ENCODE measurements around the gene NEU4. TPM values are rescaled to one million over a fixed set of nuclear protein-coding genes. Genes with fewer than 3 reads are reported as not detected.
"Not testable (repeated sequence)": the region's sequence is repeated elsewhere in the genome, so short reads cannot be mapped to it uniquely, and the experiment has no call there.

NEU4 gene
- polyA plus RNA-seq, 4 donors, result 0.63 to 2.4 (median 0.93) TPM

GRCh38 chr2:241798081-241798630 lies 10.8 kb upstream of the NEU4 start:
- no peak for DNase-seq (ENCODE audit: low read depth in 4 of 4, low spot score in 3 of 4)

- DNase-seq (ENCODE audit: low read depth in 4 of 4, low spot score in 3 of 4), result no peak
These were observed 10.1 kb upstream of the NEU4 start for GRCh38 chr2:241798631-241799521.

- DNase-seq (ENCODE audit: low read depth in 4 of 4, low spot score in 3 of 4), result no peak
These were observed 9.3 kb upstream of the NEU4 start for GRCh38 chr2:241799522-241800197.

- DNase-seq (ENCODE audit: low read depth in 4 of 4, low spot score in 3 of 4), result not testable (repeated sequence)
These were observed 8.6 kb upstream of the NEU4 start for GRCh38 chr2:241800198-241800903.

- DNase-seq (ENCODE audit: low read depth in 4 of 4, low spot score in 3 of 4), result no peak
These were observed 7.2 kb upstream of the NEU4 start for GRCh38 chr2:241801611-241802420.

- DNase-seq (ENCODE audit: low read depth in 4 of 4, low spot score in 3 of 4), result no peak
These were observed 6.3 kb upstream of the NEU4 start for GRCh38 chr2:241802421-241803318.

- peak in 2 of 4 donors; percentile 33 to 51 for DNase-seq (ENCODE audit: low read depth in 4 of 4, low spot score in 3 of 4)
These were observed 5.3 kb upstream of the NEU4 start for GRCh38 chr2:241803387-241804325.

GRCh38 chr2:241804326-241805229 lies 4.4 kb upstream of the NEU4 start:
- no peak for DNase-seq (ENCODE audit: low read depth in 4 of 4, low spot score in 3 of 4)

- DNase-seq (ENCODE audit: low read depth in 4 of 4, low spot score in 3 of 4), result not testable (repeated sequence)
These were observed 2.8 kb upstream of the NEU4 start for GRCh38 chr2:241806217-241806616.

- no peak for DNase-seq (ENCODE audit: low read depth in 4 of 4, low spot score in 3 of 4)
These were observed 807 bp upstream of the NEU4 start for GRCh38 chr2:241808051-241808720.

- DNase-seq (ENCODE audit: low read depth in 4 of 4, low spot score in 3 of 4), result no peak
These were observed 652 bp downstream of the NEU4 start for GRCh38 chr2:241809383-241810306.

GRCh38 chr2:241810307-241811200 lies 1.6 kb downstream of the NEU4 start:
- no peak for DNase-seq (ENCODE audit: low read depth in 4 of 4, low spot score in 3 of 4)

GRCh38 chr2:241811201-241811951 lies 2.4 kb downstream of the NEU4 start:
- no peak for DNase-seq (ENCODE audit: low read depth in 4 of 4, low spot score in 3 of 4)
